ENCODE measurements around the gene HOXB6. TPM values are rescaled to one million over a fixed set of nuclear protein-coding genes. Genes with fewer than 3 reads are reported as not detected.

HOXB6 gene
- total RNA-seq, 4 donors from 2014 or later = 0.88 to 18.2 (median 7.3) TPM; not detected in 1

DNA sequence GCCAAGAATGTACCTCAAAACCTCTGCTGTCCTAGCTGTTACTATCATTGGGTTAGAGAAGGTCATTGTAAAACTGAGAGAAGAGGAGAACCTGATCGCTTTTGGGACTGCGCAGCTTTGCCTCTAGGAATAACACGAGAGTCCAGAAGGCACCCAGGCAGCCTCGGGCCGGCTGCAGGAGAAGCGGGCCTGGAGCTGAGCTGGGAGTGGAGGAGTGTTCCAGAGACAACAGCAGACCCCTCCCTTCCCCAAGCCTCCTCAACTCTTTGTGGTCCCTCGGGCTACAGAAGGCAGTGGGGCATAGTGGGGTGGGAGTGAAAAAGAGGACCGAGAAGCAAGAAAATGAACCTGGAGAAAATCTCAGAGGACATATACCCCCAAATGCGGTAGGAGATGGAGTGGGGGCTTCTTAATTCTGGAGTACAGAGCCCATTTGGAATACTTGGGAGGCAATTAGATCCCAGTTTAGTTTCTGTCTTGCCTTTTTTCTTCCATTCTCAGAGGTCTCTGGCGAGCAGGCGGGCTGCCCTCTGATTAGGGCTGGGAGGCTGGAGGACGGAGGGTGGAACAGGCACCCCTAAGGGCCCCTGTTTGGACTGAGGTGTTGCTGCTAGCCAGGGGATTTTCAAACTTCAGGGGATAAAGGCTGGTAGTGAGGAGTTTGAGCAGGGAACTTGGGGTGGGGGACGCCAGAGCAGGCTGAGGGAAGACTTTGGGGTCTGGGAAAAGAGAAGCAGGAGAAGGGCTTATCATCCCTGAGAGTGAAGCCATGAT is 46.5 kb downstream of the HOXB6 start:
- intact Hi-C loops (cut with DNase I; ENCODE audit: low total_unique reads) = no loop called here
- Histone ChIP-seq H3K4me3 (no peak overlapping the region), H3K27me3 (no peaks in the 10 kb centered on the region), H3K27ac (peak overlapping the region; percentile 67 to 86), H3K4me1 (peaks cover 3 to 8% of the 10 kb centered on the region in 2 donors), H3K36me3 (no peaks in the 10 kb centered on the region), H3K9me3 (no peaks in the 10 kb centered on the region)
- DNase-seq = no peak
- TF ChIP-seq, protein P1, sequence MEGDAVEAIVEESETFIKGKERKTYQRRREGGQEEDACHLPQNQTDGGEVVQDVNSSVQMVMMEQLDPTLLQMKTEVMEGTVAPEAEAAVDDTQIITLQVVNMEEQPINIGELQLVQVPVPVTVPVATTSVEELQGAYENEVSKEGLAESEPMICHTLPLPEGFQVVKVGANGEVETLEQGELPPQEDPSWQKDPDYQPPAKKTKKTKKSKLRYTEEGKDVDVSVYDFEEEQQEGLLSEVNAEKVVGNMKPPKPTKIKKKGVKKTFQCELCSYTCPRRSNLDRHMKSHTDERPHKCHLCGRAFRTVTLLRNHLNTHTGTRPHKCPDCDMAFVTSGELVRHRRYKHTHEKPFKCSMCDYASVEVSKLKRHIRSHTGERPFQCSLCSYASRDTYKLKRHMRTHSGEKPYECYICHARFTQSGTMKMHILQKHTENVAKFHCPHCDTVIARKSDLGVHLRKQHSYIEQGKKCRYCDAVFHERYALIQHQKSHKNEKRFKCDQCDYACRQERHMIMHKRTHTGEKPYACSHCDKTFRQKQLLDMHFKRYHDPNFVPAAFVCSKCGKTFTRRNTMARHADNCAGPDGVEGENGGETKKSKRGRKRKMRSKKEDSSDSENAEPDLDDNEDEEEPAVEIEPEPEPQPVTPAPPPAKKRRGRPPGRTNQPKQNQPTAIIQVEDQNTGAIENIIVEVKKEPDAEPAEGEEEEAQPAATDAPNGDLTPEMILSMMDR (IDR thresholded peaks at IDR 0.05) = no peak
- no peak for TF ChIP-seq POLR2A (IDR thresholded peaks at IDR 0.05)

DNA sequence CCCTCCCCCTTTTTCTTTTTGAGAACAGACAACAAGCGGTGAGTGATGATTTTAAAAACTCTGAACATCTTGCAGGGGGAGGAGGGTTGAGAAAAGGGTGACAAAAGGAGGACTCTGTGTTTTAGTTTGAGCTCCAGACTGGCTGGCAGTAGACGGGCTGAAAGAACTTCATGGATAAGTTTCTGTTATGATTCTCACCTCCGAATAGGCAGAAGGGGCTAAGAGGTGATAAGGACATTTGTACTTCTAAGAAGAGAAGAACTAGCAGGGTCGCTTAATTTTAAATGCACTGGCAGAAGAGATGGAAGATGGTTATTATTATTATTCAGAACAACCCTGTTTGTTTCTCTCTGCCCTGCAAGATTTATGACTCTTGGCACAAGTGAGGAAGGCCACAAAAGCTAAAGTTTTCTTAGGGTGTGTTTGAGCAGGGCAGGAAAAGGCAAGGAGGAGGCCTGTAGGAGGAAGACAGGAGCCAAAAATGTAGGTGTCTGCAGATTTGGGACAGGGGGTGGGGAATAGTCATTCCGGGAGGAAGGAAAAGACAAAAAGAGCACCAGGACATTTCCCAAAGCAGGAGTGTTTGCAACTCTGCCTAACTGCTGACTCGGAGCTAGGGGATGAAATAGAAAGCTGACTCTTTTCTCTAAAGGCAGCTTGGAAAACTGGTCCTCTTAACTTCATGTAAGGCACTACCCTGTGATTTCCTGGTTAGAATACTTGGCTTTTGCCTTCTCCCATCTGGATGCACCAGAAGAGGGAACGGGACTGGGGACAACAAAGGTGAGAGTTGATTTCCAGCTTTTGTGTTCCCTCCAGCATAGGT is 48.0 kb downstream of the HOXB6 start:
- Histone ChIP-seq H3K4me1 (peaks cover 3 to 8% of the 10 kb centered on the region in 2 donors), H3K4me3 (no peak overlapping the region), H3K9me3 (no peaks in the 10 kb centered on the region), H3K27ac (peak overlapping the region; percentile 67 to 86), H3K36me3 (no peaks in the 10 kb centered on the region), H3K27me3 (no peaks in the 10 kb centered on the region)
- TF ChIP-seq, protein P1 (IDR thresholded peaks at IDR 0.05) = no peak
- no peak for TF ChIP-seq POLR2A (IDR thresholded peaks at IDR 0.05)
- intact Hi-C loops (cut with DNase I; ENCODE audit: low total_unique reads) = no loop called here
- DNase-seq = no peak

DNA sequence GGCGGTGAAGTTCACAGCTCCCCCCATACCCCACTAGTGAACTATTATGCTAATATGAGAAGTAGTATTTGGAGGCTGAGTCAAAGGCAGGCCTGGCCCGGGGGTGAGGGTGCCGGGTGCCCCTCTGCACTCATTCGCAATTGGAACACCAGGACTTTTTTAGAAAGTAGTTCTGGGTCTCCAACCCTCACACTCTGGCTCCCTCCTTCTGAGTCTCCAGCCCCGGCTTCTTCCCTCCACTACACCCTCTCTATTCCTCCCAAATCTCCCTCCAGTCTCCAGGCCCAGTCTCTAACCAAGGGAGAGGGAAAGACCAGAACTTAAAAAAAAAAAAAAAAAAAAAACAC is 48.6 kb downstream of the HOXB6 start:
- Histone ChIP-seq H3K4me1 (peaks cover 3 to 8% of the 10 kb centered on the region in 2 donors), H3K4me3 (no peak overlapping the region), H3K36me3 (no peaks in the 10 kb centered on the region), H3K9me3 (no peaks in the 10 kb centered on the region), H3K27me3 (no peaks in the 10 kb centered on the region), H3K27ac (peak overlapping the region; percentile 67 to 86)
- no peak for TF ChIP-seq POLR2A (IDR thresholded peaks at IDR 0.05)
- TF ChIP-seq, protein P1 (IDR thresholded peaks at IDR 0.05) = no peak
- intact Hi-C loops (cut with DNase I; ENCODE audit: low total_unique reads) = no loop called here
- no peak for DNase-seq

DNA sequence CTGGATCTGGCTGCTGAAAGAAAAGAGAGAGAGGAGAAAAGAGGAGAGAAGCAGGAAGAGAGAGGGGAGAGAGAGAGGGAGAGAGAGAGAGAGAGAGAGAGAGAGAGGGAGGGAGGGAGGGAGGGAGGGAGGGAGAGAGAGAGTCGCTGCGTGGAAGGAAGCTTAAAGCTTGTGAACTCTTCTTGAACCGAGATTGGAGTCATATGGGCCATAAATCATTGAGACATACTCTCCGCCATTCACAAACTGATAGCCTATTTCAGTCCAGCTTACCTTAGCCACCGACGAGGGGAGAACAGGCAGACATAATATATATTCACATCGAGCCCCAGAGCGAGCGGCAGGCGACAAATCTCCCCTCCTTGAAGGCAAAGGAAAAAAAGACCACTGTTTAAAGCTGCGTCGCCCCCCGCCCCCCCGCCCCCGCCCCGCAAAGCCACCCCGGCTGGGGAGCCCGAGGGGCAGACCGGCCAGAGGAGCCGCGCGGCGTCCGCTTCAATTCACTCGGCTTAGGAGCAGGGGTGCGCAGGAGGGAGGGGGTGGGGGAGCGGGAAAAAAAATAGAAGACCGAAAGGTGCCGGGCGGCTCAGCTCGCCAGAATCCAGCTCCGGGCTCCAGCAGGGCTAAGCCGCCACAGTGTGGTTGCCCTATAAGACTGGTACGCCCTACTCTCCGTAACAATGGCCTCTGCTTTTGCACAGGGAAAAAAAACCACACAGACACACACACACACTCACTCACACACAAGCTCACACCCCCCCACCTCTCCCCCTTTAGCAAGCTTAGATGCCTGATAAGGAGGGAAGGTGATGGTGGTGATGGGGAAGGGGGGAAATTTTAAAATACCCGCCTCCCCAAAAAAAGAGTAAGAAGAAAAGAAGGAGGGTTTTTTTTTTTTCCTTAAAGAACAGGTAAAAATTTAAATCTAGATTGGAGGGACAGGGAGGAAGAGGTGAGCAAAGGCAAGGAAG is 49.2 kb downstream of the HOXB6 start:
- Histone ChIP-seq H3K36me3 (no peaks in the 10 kb centered on the region), H3K9me3 (no peaks in the 10 kb centered on the region), H3K4me3 (peak overlapping the region; percentile 35 to 40), H3K27ac (peak overlapping the region; percentile 67 to 86), H3K27me3 (no peaks in the 10 kb centered on the region), H3K4me1 (peaks cover 3 to 8% of the 10 kb centered on the region in 2 donors)
- DNase-seq = peak in 1 of 2 donors; percentile 45
- intact Hi-C loops (cut with DNase I; ENCODE audit: low total_unique reads) = no loop called here
- TF ChIP-seq, protein P1 (IDR thresholded peaks at IDR 0.05) = peak; percentile 8 to 65 (median 20)
- TF ChIP-seq POLR2A (IDR thresholded peaks at IDR 0.05) = no peak

Data from uterus (tissue), 4 donors.